ENCODE results near the gene PTPRM. TPM values are rescaled to one million over a fixed set of nuclear protein-coding genes. Genes with fewer than 3 reads are reported as not detected.

The PTPRM gene
- total and polyA plus RNA-seq, 2 of the 4 experiments (the other 2 are of a cell fraction), result 28.3 to 51.2 TPM

DNA sequence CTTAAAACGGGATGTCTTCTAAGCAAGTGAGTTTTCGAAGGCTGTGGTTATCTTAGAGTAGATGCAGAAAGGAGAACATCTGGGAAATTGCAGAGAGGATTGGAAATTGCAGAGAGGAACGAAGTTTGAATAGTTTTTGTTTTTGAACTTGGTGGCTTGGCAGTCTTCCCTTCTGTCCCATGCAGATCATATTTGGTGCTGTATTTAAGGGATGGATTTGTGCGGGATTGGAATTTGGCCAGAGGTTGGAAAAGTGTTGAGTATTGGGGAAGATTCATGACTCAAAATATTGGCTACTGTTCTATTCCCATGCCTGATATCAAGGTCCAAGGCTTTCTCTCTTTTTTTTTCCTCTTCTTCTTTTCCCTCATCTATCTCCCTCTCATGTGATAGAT is 18.2 kb downstream of the PTPRM start:
- POLR2A ChIA-PET (ENCODE audit: unreplicated experiment), result no interaction called here
- Histone ChIP-seq H3K56ac (ENCODE audit: extremely low read depth, insufficient read depth, low read length) (no peak overlapping the region), H2AK5ac (ENCODE audit: low read depth, low read length) (no peak overlapping the region), H4K91ac (ENCODE audit: insufficient read depth, low read depth, low read length) (no peak overlapping the region; the same call in 1 of the 2 replicates), H2AK9ac (replicated peaks; ENCODE audit: low read depth, low read length, poor library complexity) (no peak overlapping the region), H2BK20ac (ENCODE audit: low read depth, low read length) (no peak overlapping the region), H3K14ac (replicated peaks; ENCODE audit: low read depth, low read length) (no peak overlapping the region), H3K9me3 (ENCODE audit: control insufficient read depth, insufficient read depth, low read length) (0 out of 2 replicates have a peak, but pooled peaks cover 2% of the 10 kb centered on the region), H3K9ac (ENCODE audit: low read depth, low read length) (no peak overlapping the region), H2BK120ac (ENCODE audit: low read depth, low read length) (0 out of 2 replicates have a peak overlapping the region, but pooled peaks have one; percentile 16), H3K4me1 (ENCODE audit: control insufficient read depth, insufficient read depth, low read length) (peaks cover 8% of the 10 kb centered on the region), H4K5ac (ENCODE audit: low read depth, low read length) (no peak overlapping the region), H3K79me1 (ENCODE audit: low read depth in 1 of 2, low read length in 2 of 2) (peaks cover 22 to 65% of the 10 kb centered on the region in 2 experiments), H3K36me3 (ENCODE audit: control insufficient read depth, insufficient read depth, low read length) (no peaks in the 10 kb centered on the region), H2BK15ac (ENCODE audit: low read depth, low read length) (no peak overlapping the region), H2BK5ac (ENCODE audit: low read depth, low read length, poor library complexity, severe bottlenecking) (no peak overlapping the region), H4K8ac (ENCODE audit: low read depth in 2 of 2, low read length in 2 of 2) (no peak overlapping the region), H3K4me3 (ENCODE audit: insufficient read depth, low read depth, low read length) (no peak overlapping the region), H4K20me1 (ENCODE audit: insufficient read depth, low read length) (no peaks in the 10 kb centered on the region), H3K4me2 (ENCODE audit: low read depth, low read length) (no peak overlapping the region), H3K23ac (ENCODE audit: low read depth, low read length) (no peak overlapping the region), H3K9me1 (ENCODE audit: insufficient read depth, low read length) (peaks cover 10% of the 10 kb centered on the region), H3K4ac (ENCODE audit: low read depth, low read length) (no peak overlapping the region), H2AFZ (replicated peaks; ENCODE audit: low read length, poor library complexity) (no peak overlapping the region), H3K27me3 (ENCODE audit: control insufficient read depth, insufficient read depth, low read length) (no peaks in the 10 kb centered on the region), H3K18ac (ENCODE audit: low read depth, low read length) (no peak overlapping the region), H3K27ac (ENCODE audit: insufficient read depth, low read length) (no peak overlapping the region)
- TF ChIP-seq POLR2A (IDR thresholded peaks at IDR 0.05; ENCODE audit: low read depth, low read length) (no peak), FOS (IDR thresholded peaks at IDR 0.05; ENCODE audit: low read depth, low read length) (no peak), MXI1 (IDR thresholded peaks at IDR 0.05; ENCODE audit: borderline replicate concordance, low read depth, low read length) (no peak), CEBPB (IDR thresholded peaks at IDR 0.05; ENCODE audit: low read depth, low read length) (no peak), MAFK (IDR thresholded peaks at IDR 0.05; ENCODE audit: low read depth, low read length) (no peak), RAD21 (IDR thresholded peaks at IDR 0.05; ENCODE audit: low read length) (no peak)
- no CpG with 5 or more reads among the region's 4 CpGs for WGBS, 2 experiments (ENCODE audit: extremely low coverage in 2 of 2, insufficient read length in 1 of 2)
- dilution Hi-C loops (cut with HindIII; ENCODE audit: low sequenced_read_pairs, unreplicated experiment), result no loop called here
- no peak for ATAC-seq (ENCODE audit: low read depth)
- no TSS peak for BruUV-seq (replicated peaks)
- DNase-seq, result no peak
- intact Hi-C loops (cut with micrococcal nuclease), result no loop called here
- in situ Hi-C loops (cut with MboI; ENCODE audit: low sequenced_read_pairs), result loop anchor here (25.0 kb wide), 1 partner anchor 327 kb away; no protein-coding TSS in a partner anchor
- CTCF ChIA-PET, result interaction anchor here (1.8 kb wide), 1 partner anchor 14 kb away, joined by 4 read pairs; no protein-coding TSS in a partner anchor
